Kidney (tissue), 14 donors: ENCODE results near the gene CARD11. TPM values are rescaled to one million over a fixed set of nuclear protein-coding genes. Genes with fewer than 3 reads are reported as not detected.
"Not testable (repeated sequence)": the region's sequence is repeated elsewhere in the genome, so short reads cannot be mapped to it uniquely, and the experiment has no call there.

Source experiments
- DNase-seq, 5 donors: peaks; one replicate each; pipeline ENCODE4 v3.0.0-alpha.2; 2013 to 2020
- FAIRE-seq: peaks from 2 replicates; lab custom pipeline; 2012; peaks lifted over from hg19 to GRCh38; lab: Jason Lieb, UNC
- H3K27ac ChIP-seq, 2 donors: one replicate each; pipeline ENCODE4 v1.7.0; 2013; ENCODE audit warnings: low read depth in 2 of 2, low read length in 2 of 2, inconsistent platforms in 1 of 2
- H3K27me3 ChIP-seq: one replicate; pipeline ENCODE4 v1.7.1; 2013; ENCODE audit warnings: low read length, inconsistent platforms; ENCODE audit not compliant: control insufficient read depth, insufficient read depth
- H3K36me3 ChIP-seq, 3 donors: one replicate each; pipeline versions ENCODE4 v1.7.0 to v1.7.1; 2013; ENCODE audit warnings: low read length in 3 of 3, control low read depth in 1 of 3, inconsistent platforms in 1 of 3; ENCODE audit not compliant: insufficient read depth in 3 of 3, control insufficient read depth in 2 of 3
- H3K4me1 ChIP-seq, 3 donors: one replicate each; pipeline versions ENCODE4 v1.7.0 to v1.7.1; 2013; ENCODE audit warnings: low read length in 3 of 3, inconsistent platforms in 1 of 3, low read depth in 1 of 3; ENCODE audit not compliant: control insufficient read depth in 2 of 3, insufficient read depth in 2 of 3
- H3K4me3 ChIP-seq, 3 donors: one replicate each; pipeline versions ENCODE4 v1.7.0 to v1.8.1; 2013; ENCODE audit warnings: low read length in 3 of 3, control low read depth in 1 of 3, inconsistent platforms in 1 of 3
- H3K9ac ChIP-seq, 3 donors: one replicate each; pipeline versions ENCODE4 v1.7.0 to v1.7.1; 2013; ENCODE audit warnings: low read length in 3 of 3, control low read depth in 1 of 3, inconsistent platforms in 1 of 3
- H3K9me3 ChIP-seq, 3 donors: one replicate each; pipeline versions ENCODE4 v1.7.0 to v1.7.1; 2013; ENCODE audit warnings: low read length in 3 of 3, control low read depth in 1 of 3, inconsistent platforms in 1 of 3; ENCODE audit not compliant: control insufficient read depth in 2 of 3, insufficient read depth in 1 of 3
- intact Hi-C: fragments of 100-400 bp; cut with DNase I; formaldehyde crosslinking; loops from one replicate; pipeline ENCODE4 v1.11.1; 2022
- polyA plus RNA-seq: library from polyadenylated mRNA; stranded (reverse); fragments of 350-450 nt; fragmentation: Illumina TruSeq; extraction: RNeasy Lipid Tissue Mini Kit (QIAGEN cat#74804); gene quantifications from one replicate; pipeline ENCODE4 v1.2.3, GENCODE V29; 2014; ENCODE audit warnings: low read depth, low replicate concordance; ENCODE audit not compliant: insufficient read depth
- total RNA-seq: library from RNA; stranded (reverse); fragmentation: NEBNext Ultra II Directional; extraction: Animal tissue kit (Norgen Biotek cat#: 25700); gene quantifications from one replicate; pipeline ENCODE4 v1.2.1, GENCODE V29; 2021
- TF ChIP-seq, protein P1 (sequence below): IDR thresholded peaks from 3 replicates; pipeline ENCODE4 v1.5.1; 2012; ENCODE audit warnings: mild to moderate bottlenecking, moderate library complexity, borderline replicate concordance; ENCODE audit not compliant: insufficient read depth; ENCODE audit errors: extremely low read depth
- donor health status: control.
- donor health status: control.
- donor health status: control.
- donor health status: control.
- donor health status: control.
- donor health status: DM: yes; HTN: yes; CAD: no.
- donor health status: Normal renal cell carcinoma (clear cell type).

The CARD11 gene
- total and polyA plus RNA-seq, 2 donors from 2014 or later: 0.22 to 9.6 TPM

GRCh38 chr7:3027005-3027845 is 16.4 kb downstream of the CARD11 start:
- Histone ChIP-seq H3K9me3 (peaks cover 0 to 6% (median 0%) of the 10 kb centered on the region in 3 donors), H3K36me3 (no peaks in the 10 kb centered on the region), H3K4me3 (no peak overlapping the region), H3K27ac (no peak overlapping the region), H3K27me3 (no peaks in the 10 kb centered on the region), H3K9ac (no peak overlapping the region), H3K4me1 (no peaks in the 10 kb centered on the region)
- FAIRE-seq: no peak
- TF ChIP-seq, protein P1, sequence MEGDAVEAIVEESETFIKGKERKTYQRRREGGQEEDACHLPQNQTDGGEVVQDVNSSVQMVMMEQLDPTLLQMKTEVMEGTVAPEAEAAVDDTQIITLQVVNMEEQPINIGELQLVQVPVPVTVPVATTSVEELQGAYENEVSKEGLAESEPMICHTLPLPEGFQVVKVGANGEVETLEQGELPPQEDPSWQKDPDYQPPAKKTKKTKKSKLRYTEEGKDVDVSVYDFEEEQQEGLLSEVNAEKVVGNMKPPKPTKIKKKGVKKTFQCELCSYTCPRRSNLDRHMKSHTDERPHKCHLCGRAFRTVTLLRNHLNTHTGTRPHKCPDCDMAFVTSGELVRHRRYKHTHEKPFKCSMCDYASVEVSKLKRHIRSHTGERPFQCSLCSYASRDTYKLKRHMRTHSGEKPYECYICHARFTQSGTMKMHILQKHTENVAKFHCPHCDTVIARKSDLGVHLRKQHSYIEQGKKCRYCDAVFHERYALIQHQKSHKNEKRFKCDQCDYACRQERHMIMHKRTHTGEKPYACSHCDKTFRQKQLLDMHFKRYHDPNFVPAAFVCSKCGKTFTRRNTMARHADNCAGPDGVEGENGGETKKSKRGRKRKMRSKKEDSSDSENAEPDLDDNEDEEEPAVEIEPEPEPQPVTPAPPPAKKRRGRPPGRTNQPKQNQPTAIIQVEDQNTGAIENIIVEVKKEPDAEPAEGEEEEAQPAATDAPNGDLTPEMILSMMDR: no peak
- DNase-seq: no peak
- intact Hi-C loops: no loop called here

- Histone ChIP-seq H3K27ac (no peak overlapping the region), H3K9ac (no peak overlapping the region), H3K4me3 (no peak overlapping the region), H3K4me1 (no peaks in the 10 kb centered on the region), H3K36me3 (no peaks in the 10 kb centered on the region), H3K9me3 (peaks cover 0 to 13% (median 0%) of the 10 kb centered on the region in 3 donors), H3K27me3 (no peaks in the 10 kb centered on the region)
- TF ChIP-seq, protein P1: no peak
- intact Hi-C loops: no loop called here
- DNase-seq: no peak
- no peak for FAIRE-seq
Observed at GRCh38 chr7:3025616-3026015, 18.1 kb downstream of the CARD11 start.

- Histone ChIP-seq H3K9ac (no peak overlapping the region), H3K4me1 (no peaks in the 10 kb centered on the region), H3K27ac (no peak overlapping the region), H3K4me3 (no peak overlapping the region), H3K27me3 (no peaks in the 10 kb centered on the region), H3K36me3 (no peaks in the 10 kb centered on the region), H3K9me3 (peaks cover 0 to 23% (median 2%) of the 10 kb centered on the region in 3 donors)
- FAIRE-seq: no peak
- TF ChIP-seq, protein P1: no peak
- intact Hi-C loops: no loop called here
- DNase-seq: no peak
Observed at GRCh38 chr7:3021825-3022224, 21.8 kb downstream of the CARD11 start.

DNA sequence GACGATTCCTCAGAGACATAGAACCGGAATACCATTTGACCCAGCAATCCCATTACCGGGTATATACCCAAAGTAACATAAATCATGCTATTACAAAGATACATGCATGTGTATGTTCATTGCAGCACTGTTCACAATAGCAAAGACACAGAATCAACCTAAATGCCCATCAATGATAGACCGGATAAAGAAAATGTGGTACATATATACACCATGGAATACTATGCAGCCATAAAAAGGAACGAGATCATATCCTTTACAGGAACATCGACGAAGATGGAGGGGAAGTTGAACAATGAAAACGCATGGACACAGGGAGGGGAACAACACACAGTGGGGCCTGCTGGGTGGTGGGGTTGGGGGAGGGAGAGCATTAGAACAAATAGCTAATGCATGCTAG is 22.4 kb downstream of the CARD11 start:
- H3K36me3 ChIP-seq, DNase-seq, H3K27ac ChIP-seq, H3K4me3 ChIP-seq, H3K9ac ChIP-seq, H3K27me3 ChIP-seq, H3K4me1 ChIP-seq, intact Hi-C loops, FAIRE-seq: not testable (repeated sequence)
- peaks cover 0 to 23% (median 2%) of the 10 kb centered on the region in 3 donors for H3K9me3 ChIP-seq
